HEK293 (cell line): ENCODE data around the gene DBN1.

Experiments
- BCL11A ChIP-seq: fragments of 450-650 bp; formaldehyde crosslinking; IDR thresholded peaks from 2 replicates; pipeline ENCODE4 v1.5.1; 2016; ENCODE audit warnings: low read depth, missing biosample characterization, missing genetic modification characterization
- IKZF3 ChIP-seq: fragments of 450-650 bp; IDR thresholded peaks from 2 replicates; pipeline ENCODE4 v1.5.0; 2018; ENCODE audit warnings: missing biosample characterization, mild to moderate bottlenecking, missing genetic modification characterization, moderate library complexity
- KLF7 ChIP-seq: fragments of 450-650 bp; formaldehyde crosslinking; IDR thresholded peaks from 2 replicates; pipeline ENCODE4 v1.5.1; 2016; ENCODE audit warnings: missing biosample characterization, missing genetic modification characterization, borderline replicate concordance
- KLF8 ChIP-seq: fragments of 450-650 bp; formaldehyde crosslinking; IDR thresholded peaks from 2 replicates; pipeline ENCODE4 v1.5.1; 2016; ENCODE audit warnings: missing biosample characterization, missing genetic modification characterization
- SP7 ChIP-seq: fragments of 450-650 bp; formaldehyde crosslinking; IDR thresholded peaks from 2 replicates; pipeline ENCODE4 v1.5.1; 2016; ENCODE audit warnings: missing biosample characterization, missing genetic modification characterization
- YY2 ChIP-seq: fragments of 450-650 bp; formaldehyde crosslinking; IDR thresholded peaks from 2 replicates; pipeline ENCODE4 v1.5.1; 2016; ENCODE audit warnings: missing biosample characterization, missing genetic modification characterization
- ZBTB17 ChIP-seq: fragments of 450-650 bp; formaldehyde crosslinking; IDR thresholded peaks from 2 replicates; pipeline ENCODE4 v1.5.1; 2016; ENCODE audit warnings: missing biosample characterization, missing genetic modification characterization
- ZBTB48 ChIP-seq: fragments of 450-650 bp; formaldehyde crosslinking; IDR thresholded peaks from 2 replicates; pipeline ENCODE4 v1.5.1; 2016; ENCODE audit warnings: missing biosample characterization, missing genetic modification characterization
- ZNF121 ChIP-seq: fragments of 450-650 bp; formaldehyde crosslinking; IDR thresholded peaks from 2 replicates; pipeline ENCODE4 v1.5.1; 2016; ENCODE audit warnings: missing biosample characterization, missing genetic modification characterization
- ZNF155 ChIP-seq: fragments of 450-650 bp; formaldehyde crosslinking; IDR thresholded peaks from 2 replicates; pipeline ENCODE4 v1.5.1; 2016; ENCODE audit warnings: missing biosample characterization, missing genetic modification characterization
- ZNF19 ChIP-seq: fragments of 450-650 bp; formaldehyde crosslinking; IDR thresholded peaks from 2 replicates; pipeline ENCODE4; 2016; ENCODE audit warnings: missing biosample characterization, missing genetic modification characterization, low read depth
- ZNF214 ChIP-seq: fragments of 450-650 bp; formaldehyde crosslinking; IDR thresholded peaks from 2 replicates; pipeline ENCODE4 v1.5.1; 2017; ENCODE audit warnings: missing biosample characterization, mild to moderate bottlenecking, missing genetic modification characterization, borderline replicate concordance
- ZNF223 ChIP-seq: fragments of 450-650 bp; formaldehyde crosslinking; IDR thresholded peaks from 2 replicates; pipeline ENCODE4 v1.5.1; 2016; ENCODE audit warnings: missing biosample characterization, missing genetic modification characterization
- ZNF341 ChIP-seq: fragments of 450-650 bp; formaldehyde crosslinking; IDR thresholded peaks from 2 replicates; pipeline ENCODE4; 2016; ENCODE audit warnings: low read depth, missing biosample characterization, missing genetic modification characterization
- ZNF37A ChIP-seq: fragments of 450-650 bp; IDR thresholded peaks from 2 replicates; pipeline ENCODE4 v1.5.1; 2018; ENCODE audit warnings: missing biosample characterization, missing genetic modification characterization
- ZNF48 ChIP-seq: fragments of 450-650 bp; formaldehyde crosslinking; IDR thresholded peaks from 2 replicates; pipeline ENCODE4 v1.5.1; 2016; ENCODE audit warnings: missing biosample characterization, missing genetic modification characterization
- ZNF510 ChIP-seq: fragments of 450-650 bp; formaldehyde crosslinking; IDR thresholded peaks from 2 replicates; pipeline ENCODE4 v1.5.1; 2018; ENCODE audit warnings: mild to moderate bottlenecking, missing genetic modification characterization, missing biosample characterization; ENCODE audit not compliant: insufficient replicate concordance
- ZNF514 ChIP-seq: fragments of 450-650 bp; formaldehyde crosslinking; IDR thresholded peaks from 2 replicates; pipeline ENCODE4 v1.5.1; 2016; ENCODE audit warnings: missing biosample characterization, missing genetic modification characterization
- ZNF561 ChIP-seq: fragments of 450-650 bp; IDR thresholded peaks from 2 replicates; pipeline ENCODE4 v1.5.1; 2018; ENCODE audit warnings: missing biosample characterization, missing genetic modification characterization, borderline replicate concordance
- ZNF623 ChIP-seq: fragments of 450-650 bp; formaldehyde crosslinking; IDR thresholded peaks from 2 replicates; pipeline ENCODE4 v1.5.1; 2016; ENCODE audit warnings: missing biosample characterization, missing genetic modification characterization
- ZNF654 ChIP-seq: fragments of 450-650 bp; formaldehyde crosslinking; IDR thresholded peaks from 2 replicates; pipeline ENCODE4 v1.5.1; 2016; ENCODE audit warnings: low read depth, missing biosample characterization, missing genetic modification characterization
- ZXDB ChIP-seq: fragments of 450-650 bp; formaldehyde crosslinking; IDR thresholded peaks from 2 replicates; pipeline ENCODE4 v1.5.1; 2016; ENCODE audit warnings: missing biosample characterization, missing genetic modification characterization
- TF ChIP-seq, protein P1 (sequence below): fragments of 450-650 bp; formaldehyde crosslinking; IDR thresholded peaks from 2 replicates; pipeline ENCODE4 v1.5.1; 2016; ENCODE audit warnings: missing biosample characterization, missing genetic modification characterization
- TF ChIP-seq, protein P2 (sequence below): fragments of 450-650 bp; formaldehyde crosslinking; IDR thresholded peaks from 2 replicates; pipeline ENCODE4 v1.5.1; 2016; ENCODE audit warnings: missing biosample characterization, missing genetic modification characterization
- TF ChIP-seq, protein P3 (sequence below): fragments of 450-650 bp; formaldehyde crosslinking; IDR thresholded peaks from 2 replicates; pipeline ENCODE4 v1.5.1; 2016; ENCODE audit warnings: missing biosample characterization, missing genetic modification characterization
- TF ChIP-seq, protein P4 (sequence below): fragments of 450-650 bp; formaldehyde crosslinking; IDR thresholded peaks from 2 replicates; pipeline ENCODE4 v1.5.1; 2016; ENCODE audit warnings: missing biosample characterization, missing genetic modification characterization
- TF ChIP-seq, protein P5 (sequence below): sonication (generic); formaldehyde crosslinking; IDR thresholded peaks from 2 replicates; pipeline ENCODE4 v1.8.1; 2022; ENCODE audit warnings: mild to moderate bottlenecking, moderate library complexity, missing genetic modification reagents
- TF ChIP-seq, protein P6 (sequence below): IDR thresholded peaks from 2 replicates; pipeline ENCODE4 v1.6.1; 2011; ENCODE audit warnings: mild to moderate bottlenecking, low read depth, low read length, borderline replicate concordance

Gene DBN1

DNA sequence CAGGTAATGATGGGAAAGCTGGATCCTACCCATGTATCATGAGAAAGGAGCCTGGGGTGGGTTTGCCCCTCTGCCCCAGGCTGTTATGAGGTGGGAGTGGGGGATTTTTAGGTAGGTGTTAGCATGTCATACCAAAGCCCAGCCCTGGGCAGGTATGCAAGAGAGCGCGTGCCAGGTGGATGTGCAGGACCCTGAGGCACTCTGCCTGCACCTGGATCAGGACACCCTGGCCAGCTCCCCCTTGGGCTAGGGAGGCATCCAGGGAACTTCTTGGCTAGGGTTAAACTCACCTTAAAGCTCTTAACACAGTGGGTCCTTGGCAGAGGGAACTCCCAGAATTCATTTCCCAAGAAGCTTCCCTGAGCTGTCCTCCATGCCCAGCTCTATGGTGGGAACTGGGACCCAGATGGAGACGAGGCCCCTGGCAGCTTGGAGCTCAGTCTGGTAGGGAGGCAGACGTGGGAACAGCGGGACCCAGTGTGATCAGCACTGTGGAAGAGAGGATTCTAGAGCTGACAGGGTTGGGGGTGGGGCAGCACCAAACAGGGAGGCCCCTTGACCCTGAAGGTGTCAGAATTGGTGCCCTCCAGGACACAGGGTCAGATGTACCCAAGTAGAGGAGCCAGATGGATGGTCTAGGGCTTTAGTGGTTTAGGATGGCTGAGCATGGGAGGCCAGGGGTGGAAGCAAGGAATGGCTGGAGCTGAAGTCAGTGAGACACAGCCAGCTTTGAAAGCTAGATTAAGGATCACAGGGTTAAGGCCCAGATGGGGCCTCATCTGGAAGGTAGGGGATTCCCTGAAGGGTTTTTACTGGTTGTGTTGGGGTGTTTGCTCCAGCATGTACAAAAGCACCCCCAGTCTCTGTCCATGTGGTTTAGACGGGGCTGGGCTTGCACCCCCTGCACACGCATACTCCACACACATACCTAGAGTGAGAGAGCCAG is 29.1 kb downstream of the DBN1 start (continued):
- TF ChIP-seq ZNF654 (tag by site-specific recombination) (no peak), ZXDB (tag by site-specific recombination) (no peak), IKZF3 (tag by site-specific recombination) (peak; percentile 43; the same call in 1 of the 2 replicates), ZNF37A (tag by site-specific recombination) (no peak), ZNF214 (tag by site-specific recombination) (no peak), ZNF19 (tag by site-specific recombination) (no peak), ZNF510 (tag by site-specific recombination) (no peak), BCL11A (tag by site-specific recombination) (no peak), ZNF514 (tag by site-specific recombination) (no peak), ZNF341 (tag by site-specific recombination) (peak; percentile 82), ZNF48 (no peak), ZNF561 (tag by site-specific recombination) (no peak), YY2 (tag by site-specific recombination) (no peak), ZNF155 (tag by site-specific recombination) (no peak), ZNF623 (tag by site-specific recombination) (no peak), ZNF223 (tag by site-specific recombination) (no peak), ZNF121 (no peak), SP7 (tag by site-specific recombination) (no peak), KLF7 (no peak), KLF8 (tag by site-specific recombination) (no peak), ZBTB48 (tag by site-specific recombination) (0 out of 2 replicates have a peak, but pooled peaks have one; percentile 18), ZBTB17 (peak; percentile 38)
- TF ChIP-seq, protein P1, sequence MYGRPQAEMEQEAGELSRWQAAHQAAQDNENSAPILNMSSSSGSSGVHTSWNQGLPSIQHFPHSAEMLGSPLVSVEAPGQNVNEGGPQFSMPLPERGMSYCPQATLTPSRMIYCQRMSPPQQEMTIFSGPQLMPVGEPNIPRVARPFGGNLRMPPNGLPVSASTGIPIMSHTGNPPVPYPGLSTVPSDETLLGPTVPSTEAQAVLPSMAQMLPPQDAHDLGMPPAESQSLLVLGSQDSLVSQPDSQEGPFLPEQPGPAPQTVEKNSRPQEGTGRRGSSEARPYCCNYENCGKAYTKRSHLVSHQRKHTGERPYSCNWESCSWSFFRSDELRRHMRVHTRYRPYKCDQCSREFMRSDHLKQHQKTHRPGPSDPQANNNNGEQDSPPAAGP (tag by site-specific recombination) = no peak
- TF ChIP-seq, protein P2, sequence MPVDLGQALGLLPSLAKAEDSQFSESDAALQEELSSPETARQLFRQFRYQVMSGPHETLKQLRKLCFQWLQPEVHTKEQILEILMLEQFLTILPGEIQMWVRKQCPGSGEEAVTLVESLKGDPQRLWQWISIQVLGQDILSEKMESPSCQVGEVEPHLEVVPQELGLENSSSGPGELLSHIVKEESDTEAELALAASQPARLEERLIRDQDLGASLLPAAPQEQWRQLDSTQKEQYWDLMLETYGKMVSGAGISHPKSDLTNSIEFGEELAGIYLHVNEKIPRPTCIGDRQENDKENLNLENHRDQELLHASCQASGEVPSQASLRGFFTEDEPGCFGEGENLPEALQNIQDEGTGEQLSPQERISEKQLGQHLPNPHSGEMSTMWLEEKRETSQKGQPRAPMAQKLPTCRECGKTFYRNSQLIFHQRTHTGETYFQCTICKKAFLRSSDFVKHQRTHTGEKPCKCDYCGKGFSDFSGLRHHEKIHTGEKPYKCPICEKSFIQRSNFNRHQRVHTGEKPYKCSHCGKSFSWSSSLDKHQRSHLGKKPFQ (tag by site-specific recombination) = peak; percentile 89
- TF ChIP-seq, protein P3, sequence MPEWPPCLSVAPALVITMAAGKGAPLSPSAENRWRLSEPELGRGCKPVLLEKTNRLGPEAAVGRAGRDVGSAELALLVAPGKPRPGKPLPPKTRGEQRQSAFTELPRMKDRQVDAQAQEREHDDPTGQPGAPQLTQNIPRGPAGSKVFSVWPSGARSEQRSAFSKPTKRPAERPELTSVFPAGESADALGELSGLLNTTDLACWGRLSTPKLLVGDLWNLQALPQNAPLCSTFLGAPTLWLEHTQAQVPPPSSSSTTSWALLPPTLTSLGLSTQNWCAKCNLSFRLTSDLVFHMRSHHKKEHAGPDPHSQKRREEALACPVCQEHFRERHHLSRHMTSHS = no peak
- TF ChIP-seq, protein P4, sequence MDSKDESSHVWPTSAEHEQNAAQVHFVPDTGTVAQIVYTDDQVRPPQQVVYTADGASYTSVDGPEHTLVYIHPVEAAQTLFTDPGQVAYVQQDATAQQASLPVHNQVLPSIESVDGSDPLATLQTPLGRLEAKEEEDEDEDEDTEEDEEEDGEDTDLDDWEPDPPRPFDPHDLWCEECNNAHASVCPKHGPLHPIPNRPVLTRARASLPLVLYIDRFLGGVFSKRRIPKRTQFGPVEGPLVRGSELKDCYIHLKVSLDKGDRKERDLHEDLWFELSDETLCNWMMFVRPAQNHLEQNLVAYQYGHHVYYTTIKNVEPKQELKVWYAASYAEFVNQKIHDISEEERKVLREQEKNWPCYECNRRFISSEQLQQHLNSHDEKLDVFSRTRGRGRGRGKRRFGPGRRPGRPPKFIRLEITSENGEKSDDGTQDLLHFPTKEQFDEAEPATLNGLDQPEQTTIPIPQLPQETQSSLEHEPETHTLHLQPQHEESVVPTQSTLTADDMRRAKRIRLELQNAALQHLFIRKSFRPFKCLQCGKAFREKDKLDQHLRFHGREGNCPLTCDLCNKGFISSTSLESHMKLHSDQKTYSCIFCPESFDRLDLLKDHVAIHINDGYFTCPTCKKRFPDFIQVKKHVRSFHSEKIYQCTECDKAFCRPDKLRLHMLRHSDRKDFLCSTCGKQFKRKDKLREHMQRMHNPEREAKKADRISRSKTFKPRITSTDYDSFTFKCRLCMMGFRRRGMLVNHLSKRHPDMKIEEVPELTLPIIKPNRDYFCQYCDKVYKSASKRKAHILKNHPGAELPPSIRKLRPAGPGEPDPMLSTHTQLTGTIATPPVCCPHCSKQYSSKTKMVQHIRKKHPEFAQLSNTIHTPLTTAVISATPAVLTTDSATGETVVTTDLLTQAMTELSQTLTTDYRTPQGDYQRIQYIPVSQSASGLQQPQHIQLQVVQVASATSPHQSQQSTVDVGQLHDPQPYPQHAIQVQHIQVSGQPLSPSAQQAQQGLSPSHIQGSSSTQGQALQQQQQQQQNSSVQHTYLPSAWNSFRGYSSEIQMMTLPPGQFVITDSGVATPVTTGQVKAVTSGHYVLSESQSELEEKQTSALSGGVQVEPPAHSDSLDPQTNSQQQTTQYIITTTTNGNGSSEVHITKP (tag by site-specific recombination) = peak; percentile 90
- TF ChIP-seq, protein P5, sequence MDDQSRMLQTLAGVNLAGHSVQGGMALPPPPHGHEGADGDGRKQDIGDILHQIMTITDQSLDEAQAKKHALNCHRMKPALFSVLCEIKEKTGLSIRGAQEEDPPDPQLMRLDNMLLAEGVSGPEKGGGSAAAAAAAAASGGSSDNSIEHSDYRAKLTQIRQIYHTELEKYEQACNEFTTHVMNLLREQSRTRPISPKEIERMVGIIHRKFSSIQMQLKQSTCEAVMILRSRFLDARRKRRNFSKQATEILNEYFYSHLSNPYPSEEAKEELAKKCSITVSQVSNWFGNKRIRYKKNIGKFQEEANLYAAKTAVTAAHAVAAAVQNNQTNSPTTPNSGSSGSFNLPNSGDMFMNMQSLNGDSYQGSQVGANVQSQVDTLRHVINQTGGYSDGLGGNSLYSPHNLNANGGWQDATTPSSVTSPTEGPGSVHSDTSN (CRISPR knock-in tag) = no peak
- TF ChIP-seq, protein P6, sequence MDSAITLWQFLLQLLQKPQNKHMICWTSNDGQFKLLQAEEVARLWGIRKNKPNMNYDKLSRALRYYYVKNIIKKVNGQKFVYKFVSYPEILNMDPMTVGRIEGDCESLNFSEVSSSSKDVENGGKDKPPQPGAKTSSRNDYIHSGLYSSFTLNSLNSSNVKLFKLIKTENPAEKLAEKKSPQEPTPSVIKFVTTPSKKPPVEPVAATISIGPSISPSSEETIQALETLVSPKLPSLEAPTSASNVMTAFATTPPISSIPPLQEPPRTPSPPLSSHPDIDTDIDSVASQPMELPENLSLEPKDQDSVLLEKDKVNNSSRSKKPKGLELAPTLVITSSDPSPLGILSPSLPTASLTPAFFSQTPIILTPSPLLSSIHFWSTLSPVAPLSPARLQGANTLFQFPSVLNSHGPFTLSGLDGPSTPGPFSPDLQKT = no peak
